ES-I3 (cell line): ENCODE measurements around the gene HSPA1L.

Experiments
- H3K36me3 ChIP-seq: 2 replicates; pipeline ENCODE4 v1.6.1; 2013; ENCODE audit warnings: mild to moderate bottlenecking, low read length, control low read depth, moderate library complexity; ENCODE audit not compliant: insufficient read depth
- H3K4me1 ChIP-seq: 2 replicates; pipeline ENCODE4 v1.6.1; 2013; ENCODE audit warnings: mild to moderate bottlenecking, control low read depth, low read length; ENCODE audit not compliant: insufficient read depth
- H3K9ac ChIP-seq: 2 replicates; pipeline ENCODE4 v1.6.1; 2013; ENCODE audit warnings: low read depth, mild to moderate bottlenecking, low read length, moderate library complexity
- H3K9me3 ChIP-seq: 2 replicates; pipeline ENCODE4 v1.6.1; 2013; ENCODE audit warnings: mild to moderate bottlenecking, low read length, moderate library complexity; ENCODE audit not compliant: control insufficient read depth, insufficient read depth

Gene HSPA1L

GRCh38 chr6:31776485-31776988 lies 38.5 kb downstream of the HSPA1L start:
- Histone ChIP-seq H3K4me1 (no peaks in the 10 kb centered on the region; the same call in 1 of the 2 replicates), H3K36me3 (peaks cover 3% of the 10 kb centered on the region; the same call in 1 of the 2 replicates), H3K9me3 (no peaks in the 10 kb centered on the region), H3K9ac (peak overlapping the region; percentile 17; the same call in 1 of the 2 replicates)

- Histone ChIP-seq H3K9ac (no peak overlapping the region), H3K4me1 (no peaks in the 10 kb centered on the region; the same call in 1 of the 2 replicates), H3K36me3 (no peaks in the 10 kb centered on the region; the same call in 1 of the 2 replicates), H3K9me3 (no peaks in the 10 kb centered on the region)
These were observed 39.2 kb downstream of the HSPA1L start for GRCh38 chr6:31775633-31776484.

- no peaks in the 10 kb centered on the region; the same call in 1 of the 2 replicates for H3K4me1 ChIP-seq
- no peaks in the 10 kb centered on the region for H3K9me3 ChIP-seq
- no peak overlapping the region for H3K9ac ChIP-seq
- H3K36me3 ChIP-seq: no peaks in the 10 kb centered on the region; the same call in 1 of the 2 replicates
These were observed 39.9 kb downstream of the HSPA1L start for GRCh38 chr6:31775184-31775583.

GRCh38 chr6:31771992-31772358 lies 43.1 kb downstream of the HSPA1L start:
- Histone ChIP-seq H3K9me3 (no peaks in the 10 kb centered on the region), H3K4me1 (no peaks in the 10 kb centered on the region; the same call in 1 of the 2 replicates), H3K36me3 (no peaks in the 10 kb centered on the region), H3K9ac (no peak overlapping the region)

GRCh38 chr6:31770860-31771259 lies 44.2 kb downstream of the HSPA1L start:
- Histone ChIP-seq H3K36me3 (no peaks in the 10 kb centered on the region), H3K4me1 (no peaks in the 10 kb centered on the region; the same call in 1 of the 2 replicates), H3K9me3 (no peaks in the 10 kb centered on the region), H3K9ac (no peak overlapping the region)

- Histone ChIP-seq H3K4me1 (no peaks in the 10 kb centered on the region; the same call in 1 of the 2 replicates), H3K9me3 (no peaks in the 10 kb centered on the region), H3K9ac (no peak overlapping the region), H3K36me3 (no peaks in the 10 kb centered on the region)
These were observed 45.3 kb downstream of the HSPA1L start for GRCh38 chr6:31769684-31770371.

- Histone ChIP-seq H3K9me3 (no peaks in the 10 kb centered on the region), H3K4me1 (no peaks in the 10 kb centered on the region; the same call in 1 of the 2 replicates), H3K9ac (no peak overlapping the region), H3K36me3 (no peaks in the 10 kb centered on the region; the same call in 1 of the 2 replicates)
These were observed 46.5 kb downstream of the HSPA1L start for GRCh38 chr6:31768363-31769257.

GRCh38 chr6:31767096-31767645 lies 47.9 kb downstream of the HSPA1L start:
- Histone ChIP-seq H3K9ac (no peak overlapping the region), H3K36me3 (no peaks in the 10 kb centered on the region; the same call in 1 of the 2 replicates), H3K9me3 (no peaks in the 10 kb centered on the region), H3K4me1 (peaks cover 6% of the 10 kb centered on the region)

GRCh38 chr6:31765910-31766794 lies 48.9 kb downstream of the HSPA1L start:
- Histone ChIP-seq H3K36me3 (no peaks in the 10 kb centered on the region; the same call in 1 of the 2 replicates), H3K9me3 (no peaks in the 10 kb centered on the region), H3K4me1 (peaks cover 6% of the 10 kb centered on the region), H3K9ac (peak overlapping the region; percentile 49; the same call in 1 of the 2 replicates)

- Histone ChIP-seq H3K4me1 (peaks cover 6% of the 10 kb centered on the region), H3K9ac (peak overlapping the region; percentile 49; the same call in 1 of the 2 replicates), H3K36me3 (peaks cover under 1% of the 10 kb centered on the region; the same call in 1 of the 2 replicates)
These were observed 49.5 kb downstream of the HSPA1L start for GRCh38 chr6:31765559-31765909.

GRCh38 chr6:31764198-31764597 lies 50.9 kb downstream of the HSPA1L start:
- Histone ChIP-seq H3K9ac (no peak overlapping the region), H3K4me1 (peaks cover 6% of the 10 kb centered on the region), H3K9me3 (no peaks in the 10 kb centered on the region), H3K36me3 (peaks cover 5% of the 10 kb centered on the region; the same call in 1 of the 2 replicates)

More at GRCh38 chr6:31765559-31765909, 49.5 kb downstream of the HSPA1L start:
- H3K9me3 ChIP-seq: no peaks in the 10 kb centered on the region

GRCh38 chr6:31763619-31763940 lies 51.5 kb downstream of the HSPA1L start:
- peaks cover 5% of the 10 kb centered on the region; the same call in 1 of the 2 replicates for H3K36me3 ChIP-seq
- H3K4me1 ChIP-seq: peaks cover 6% of the 10 kb centered on the region
- H3K9me3 ChIP-seq: no peaks in the 10 kb centered on the region
- no peak overlapping the region for H3K9ac ChIP-seq
